ENCODE measurements around the gene AP3S1. TPM values are rescaled to one million over a fixed set of nuclear protein-coding genes. Genes with fewer than 3 reads are reported as not detected.

The AP3S1 gene
- total and polyA plus RNA-seq, 2 of the 13 experiments (the other 11 are each of a cell fraction or from before 2014, with no cell fraction given), result 50.5 to 85.9 TPM

- TF ChIP-seq HIVEP1 (CRISPR knock-in tag; IDR thresholded peaks at IDR 0.05) (no peak; the same call in 1 of the 2 replicates), MTERF4 (CRISPR knock-in tag; IDR thresholded peaks at IDR 0.05) (peak; percentile 80), MIXL1 (CRISPR knock-in tag; IDR thresholded peaks at IDR 0.05) (peak; percentile 84), ZNF205 (CRISPR knock-in tag; IDR thresholded peaks at IDR 0.05) (peak; percentile 87), MAFK (conservative IDR thresholded peaks at IDR 0.05 in 1 of 2, IDR thresholded peaks at IDR 0.05 in 1 of 2; ENCODE audit: low read length in 2 of 2) (no peak), TEF (CRISPR knock-in tag; IDR thresholded peaks at IDR 0.05) (peak; percentile 55; the same call in 1 of the 2 replicates), SSRP1 (CRISPR knock-in tag; IDR thresholded peaks at IDR 0.05) (peak; percentile 73; the same call in 1 of the 2 replicates), SATB2 (CRISPR knock-in tag; IDR thresholded peaks at IDR 0.05) (peak; percentile 16), ZNF326 (CRISPR knock-in tag; IDR thresholded peaks at IDR 0.05; ENCODE audit: borderline replicate concordance) (no peak), CBX1 (IDR thresholded peaks at IDR 0.05; ENCODE audit: low read depth) (peak; percentile 36), ZNF784 (CRISPR knock-in tag; IDR thresholded peaks at IDR 0.05; ENCODE audit: borderline replicate concordance) (peak; percentile 33; the same call in 1 of the 2 replicates), ZNF362 (CRISPR knock-in tag; IDR thresholded peaks at IDR 0.05; ENCODE audit: borderline replicate concordance) (no peak), AHDC1 (CRISPR knock-in tag; IDR thresholded peaks at IDR 0.05; ENCODE audit: borderline replicate concordance) (peak; percentile 66), PCBP1 (IDR thresholded peaks at IDR 0.05; ENCODE audit: borderline replicate concordance, low read depth, low read length) (no peak), ZSCAN5A (CRISPR knock-in tag; IDR thresholded peaks at IDR 0.05; ENCODE audit: borderline replicate concordance) (peak; percentile 73; the same call in 1 of the 2 replicates), RXRA (CRISPR knock-in tag; IDR thresholded peaks at IDR 0.05) (peak; percentile 53; the same call in 1 of the 2 replicates), ZNF577 (CRISPR knock-in tag; IDR thresholded peaks at IDR 0.05; ENCODE audit: borderline replicate concordance, low read depth) (no peak)
Measured at GRCh38 chr5:115841382-115842088, at the start of gene AP3S1, which contains the start of gene ATG12 (continued).

Measured in HepG2 (cell line).